DMS153 treated with DMSO at 0.1 percent for 48 hours (cell line): Measurements from ENCODE around the gene MRPL24.

Source experiments
- DNase-seq: peaks from one replicate; lab custom pipeline; 2025; ENCODE audit not compliant: unreplicated experiment; lab: John Stamatoyannopoulos, UW

The MRPL24 gene

GRCh38 chr1:156744344-156744743, 3.5 kb upstream of the MRPL24 start:
- DNase-seq: no peak

- DNase-seq: no peak
Observed at GRCh38 chr1:156743367-156744302, 2.7 kb upstream of the MRPL24 start.

- no peak for DNase-seq
Observed at GRCh38 chr1:156742801-156743200, 1.9 kb upstream of the MRPL24 start.

GRCh38 chr1:156742017-156742416, 1.1 kb upstream of the MRPL24 start:
- no peak for DNase-seq

- no peak for DNase-seq
Observed at GRCh38 chr1:156741481-156741983, 644 bp upstream of the MRPL24 start.

GRCh38 chr1:156740237-156740740, 599 bp downstream of the MRPL24 start:
- DNase-seq: no peak

- DNase-seq: no peak
Observed at GRCh38 chr1:156738916-156739315, 2.0 kb downstream of the MRPL24 start.

- DNase-seq: no peak
Observed at GRCh38 chr1:156738407-156738806, 2.5 kb downstream of the MRPL24 start.

- no peak for DNase-seq
Observed at GRCh38 chr1:156733989-156734584, 6.8 kb downstream of the MRPL24 start.

- DNase-seq: peak; percentile 99
Observed at GRCh38 chr1:156728599-156729462, 12.1 kb downstream of the MRPL24 start, which contains the start of gene ISG20L2. Gene ISG20L2 (minus strand): TSS chr1:156728766. CDS start chr1:156727652, 1,114 bp downstream.

- DNase-seq: peak; percentile 88
Observed at GRCh38 chr1:156727926-156728598, 12.8 kb downstream of the MRPL24 start, which contains the start of gene METTL25B. Gene METTL25B (plus strand): TSS chr1:156728469. CDS start chr1:156729105, 636 bp downstream.

GRCh38 chr1:156727492-156727891, 13.4 kb downstream of the MRPL24 start:
- no peak for DNase-seq

GRCh38 chr1:156726549-156727226, 14.2 kb downstream of the MRPL24 start:
- peak; percentile 55 for DNase-seq

GRCh38 chr1:156725683-156726280, 15.1 kb downstream of the MRPL24 start:
- peak; percentile 96 for DNase-seq

GRCh38 chr1:156721535-156721934, 19.4 kb downstream of the MRPL24 start:
- no peak for DNase-seq

GRCh38 chr1:156721131-156721530, 19.8 kb downstream of the MRPL24 start:
- DNase-seq: no peak

GRCh38 chr1:156717351-156717750, 23.5 kb downstream of the MRPL24 start:
- DNase-seq: no peak

GRCh38 chr1:156714830-156715229, 26.1 kb downstream of the MRPL24 start:
- no peak for DNase-seq

GRCh38 chr1:156712626-156713025, 28.3 kb downstream of the MRPL24 start:
- DNase-seq: no peak
